Measurements from ENCODE around the gene CIB4.

CIB4 gene

GRCh38 chr2:26639685-26640243, 1.4 kb downstream of the CIB4 start:
- ChIA-PET POLR2A (ENCODE audit: low non-redundant PET) (interaction anchor here (0.6 kb wide), 1 partner anchor 223 kb away, joined by 3 read pairs; no protein-coding TSS in a partner anchor), CTCF (no interaction called here)
- H3K27ac ChIP-seq: no peak overlapping the region
- TF ChIP-seq CTCF (conservative IDR thresholded peaks at IDR 0.05; ENCODE audit: low read depth): no peak
- DNase-seq (ENCODE audit: low spot score): no peak

GRCh38 chr2:26637811-26638310, 3.3 kb downstream of the CIB4 start:
- ChIA-PET CTCF (no interaction called here), POLR2A (ENCODE audit: low non-redundant PET) (no interaction called here)
- no peak for TF ChIP-seq CTCF (conservative IDR thresholded peaks at IDR 0.05; ENCODE audit: low read depth)
- no peak overlapping the region for H3K27ac ChIP-seq
- DNase-seq (ENCODE audit: low spot score): no peak

GRCh38 chr2:26636935-26637334, 4.2 kb downstream of the CIB4 start:
- TF ChIP-seq CTCF (conservative IDR thresholded peaks at IDR 0.05; ENCODE audit: low read depth): no peak
- no peak overlapping the region for H3K27ac ChIP-seq
- POLR2A ChIA-PET (ENCODE audit: low non-redundant PET): no interaction called here
- CTCF ChIA-PET: no interaction called here
- DNase-seq (ENCODE audit: low spot score): no peak

GRCh38 chr2:26635401-26635800, 5.8 kb downstream of the CIB4 start:
- TF ChIP-seq CTCF (conservative IDR thresholded peaks at IDR 0.05; ENCODE audit: low read depth): no peak
- ChIA-PET POLR2A (ENCODE audit: low non-redundant PET) (no interaction called here), CTCF (no interaction called here)
- no peak for DNase-seq (ENCODE audit: low spot score)
- no peak overlapping the region for H3K27ac ChIP-seq

GRCh38 chr2:26634636-26635230, 6.4 kb downstream of the CIB4 start:
- H3K27ac ChIP-seq: no peak overlapping the region
- no peak for DNase-seq (ENCODE audit: low spot score)
- CTCF ChIA-PET: no interaction called here
- POLR2A ChIA-PET (ENCODE audit: low non-redundant PET): no interaction called here
- TF ChIP-seq CTCF (conservative IDR thresholded peaks at IDR 0.05; ENCODE audit: low read depth): no peak

- no peak for DNase-seq (ENCODE audit: low spot score)
- ChIA-PET POLR2A (ENCODE audit: low non-redundant PET) (no interaction called here), CTCF (no interaction called here)
- no peak overlapping the region for H3K27ac ChIP-seq
- no peak for TF ChIP-seq CTCF (conservative IDR thresholded peaks at IDR 0.05; ENCODE audit: low read depth)
Measured at GRCh38 chr2:26633993-26634595, 7.1 kb downstream of the CIB4 start.
